A204.1 (cell line): Measurements from ENCODE around the gene NOC4L.
"Not testable (repeated sequence)": the region's sequence is repeated elsewhere in the genome, so short reads cannot be mapped to it uniquely, and the experiment has no call there.

Experiments
- FAIRE-seq: peaks from 2 replicates; lab custom pipeline; 2012; peaks lifted over from hg19 to GRCh38; lab: Jason Lieb, UNC

Gene NOC4L

GRCh38 chr12:132123970-132124765 is 20.1 kb upstream of the NOC4L start:
- FAIRE-seq, result no peak

- no peak for FAIRE-seq
Observed at GRCh38 chr12:132124766-132125425, 19.4 kb upstream of the NOC4L start.

- no peak for FAIRE-seq
Observed at GRCh38 chr12:132125736-132126135, 18.5 kb upstream of the NOC4L start.

GRCh38 chr12:132127041-132127440 is 17.2 kb upstream of the NOC4L start:
- no peak for FAIRE-seq

GRCh38 chr12:132129007-132129406 is 15.2 kb upstream of the NOC4L start:
- FAIRE-seq, result no peak

GRCh38 chr12:132130690-132131089 is 13.6 kb upstream of the NOC4L start:
- FAIRE-seq, result no peak

GRCh38 chr12:132131229-132131628 is 13.0 kb upstream of the NOC4L start:
- FAIRE-seq, result no peak

- no peak for FAIRE-seq
Observed at GRCh38 chr12:132131952-132132351, 12.3 kb upstream of the NOC4L start.

- FAIRE-seq, result no peak
Observed at GRCh38 chr12:132132609-132133430, 11.4 kb upstream of the NOC4L start.

- FAIRE-seq, result no peak
Observed at GRCh38 chr12:132133952-132134652, 10.2 kb upstream of the NOC4L start.

- FAIRE-seq, result not testable (repeated sequence)
Observed at GRCh38 chr12:132134653-132135183, 9.5 kb upstream of the NOC4L start.

- FAIRE-seq, result not testable (repeated sequence)
Observed at GRCh38 chr12:132136226-132136625, 8.0 kb upstream of the NOC4L start.

- no peak for FAIRE-seq
Observed at GRCh38 chr12:132137483-132138125, 6.7 kb upstream of the NOC4L start.

GRCh38 chr12:132138941-132139871 is 5.1 kb upstream of the NOC4L start:
- no peak for FAIRE-seq

GRCh38 chr12:132139912-132140311 is 4.3 kb upstream of the NOC4L start:
- FAIRE-seq, result no peak

GRCh38 chr12:132140501-132140900 is 3.8 kb upstream of the NOC4L start:
- no peak for FAIRE-seq

- FAIRE-seq, result no peak
Observed at GRCh38 chr12:132140918-132141841, 3.1 kb upstream of the NOC4L start.

- FAIRE-seq, result no peak
Observed at GRCh38 chr12:132141976-132142678, 2.1 kb upstream of the NOC4L start.
